IPS-NIHi11 (cell line): ENCODE data around the gene FBXL14.
"Not testable (repeated sequence)": the region's sequence is repeated elsewhere in the genome, so short reads cannot be mapped to it uniquely, and the experiment has no call there.

Experiments
- DNase-seq: peaks from one replicate; pipeline ENCODE4 v3.0.0; 2012; ENCODE audit warnings: mixed read lengths, low spot score

The FBXL14 gene

DNA sequence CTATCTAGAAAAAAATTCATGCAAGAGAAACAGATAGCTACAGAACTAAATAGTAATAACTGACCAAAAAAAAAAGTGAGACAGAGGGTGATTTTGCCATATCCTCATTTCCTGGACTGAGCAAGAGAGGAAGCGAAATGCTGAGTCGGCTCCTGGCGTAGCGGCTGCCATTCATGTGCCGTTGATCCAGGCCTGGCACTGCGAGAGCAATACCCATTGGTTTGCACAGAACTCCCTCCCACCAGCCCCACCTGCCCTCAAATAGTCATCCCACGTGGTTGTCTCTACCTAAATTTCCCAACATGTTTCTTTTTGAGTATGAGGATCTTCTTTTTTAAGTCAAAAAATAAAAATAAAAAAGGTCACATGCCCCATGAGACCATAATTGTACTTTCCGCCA lies 25.2 kb upstream of the FBXL14 start:
- DNase-seq = no peak

- DNase-seq = no peak
These were observed 24.8 kb upstream of the FBXL14 start for GRCh38 chr12:1619159-1619558.

DNA sequence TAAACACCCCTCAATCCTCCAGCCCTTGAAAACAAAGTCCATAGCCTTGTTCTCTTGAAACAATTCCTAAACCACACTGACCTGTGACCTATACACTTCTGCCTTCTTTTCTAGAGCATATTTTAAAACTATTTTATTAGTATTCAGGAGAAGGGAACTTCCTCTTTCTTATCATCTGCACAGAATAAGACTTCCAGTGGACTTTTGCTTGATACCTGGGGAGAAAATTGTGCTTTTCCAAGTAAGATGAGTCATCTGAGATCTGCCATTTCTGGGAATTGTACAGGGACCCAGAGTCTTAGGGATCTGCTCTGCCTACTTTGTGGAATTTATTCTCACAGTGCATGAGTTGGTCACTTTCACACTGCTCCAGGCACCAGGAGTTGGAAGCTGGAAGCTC lies 24.1 kb upstream of the FBXL14 start:
- DNase-seq = no peak

DNA sequence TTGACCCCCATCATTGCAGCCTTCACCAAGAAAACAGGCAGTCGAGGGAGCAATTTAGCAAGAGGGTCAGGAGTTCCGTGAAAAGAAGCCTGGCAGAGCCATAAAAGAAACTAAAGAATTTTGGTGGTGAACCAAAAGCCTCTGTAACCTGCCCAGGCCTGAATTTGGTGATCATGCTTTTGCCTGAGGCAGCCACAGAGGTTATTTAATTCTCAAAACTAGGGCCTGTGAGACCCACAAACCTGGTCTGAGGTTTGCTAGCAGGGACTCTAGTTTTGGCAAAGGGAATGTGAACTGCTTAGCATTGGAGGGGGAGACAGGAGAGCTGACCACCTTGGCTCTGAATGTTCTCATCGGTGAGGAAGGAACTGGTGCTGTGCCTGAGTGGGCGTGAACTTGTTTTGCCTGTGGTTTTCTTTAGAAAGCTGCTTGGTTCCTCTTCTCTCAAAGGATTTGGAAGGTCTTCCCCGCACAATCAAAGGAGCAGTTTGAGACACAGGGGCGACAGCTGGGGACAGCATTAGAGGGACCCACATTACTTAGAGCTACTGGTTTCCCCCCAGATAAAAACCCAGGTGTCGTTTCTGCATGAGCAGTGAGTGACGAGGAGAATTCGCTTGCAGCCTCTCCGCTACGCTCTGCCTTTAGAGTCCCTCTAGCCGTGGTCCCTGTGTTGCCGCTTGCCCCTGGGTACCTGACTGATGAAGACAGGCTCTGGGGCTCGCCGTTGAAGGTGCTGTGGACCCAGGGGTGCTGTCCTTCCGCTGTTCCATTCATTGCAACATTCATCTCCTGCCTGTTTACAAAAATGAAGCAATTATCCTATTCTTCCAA lies 22.1 kb upstream of the FBXL14 start:
- no peak for DNase-seq

GRCh38 chr12:1614360-1614759 lies 20.0 kb upstream of the FBXL14 start:
- no peak for DNase-seq

DNA sequence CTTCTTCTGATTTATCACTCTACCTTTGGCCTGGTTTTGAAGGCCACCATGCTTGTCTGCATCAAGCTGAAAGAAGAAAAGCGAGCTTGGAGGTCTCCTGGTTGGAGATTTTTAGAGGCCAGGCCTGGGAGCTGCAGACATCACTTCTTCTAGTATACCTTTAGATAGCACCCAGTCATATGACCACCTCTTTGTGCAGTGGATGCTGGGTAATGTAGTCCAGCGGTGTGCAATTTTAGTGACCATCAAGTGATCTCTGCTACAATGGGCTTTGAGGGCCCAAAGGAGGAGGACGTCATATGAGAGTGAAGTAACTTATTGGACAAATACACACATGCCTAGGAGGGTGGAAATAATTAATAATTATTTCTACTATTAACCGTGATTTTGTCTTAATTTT lies 19.5 kb upstream of the FBXL14 start:
- DNase-seq = no peak

GRCh38 chr12:1611803-1612572 lies 17.6 kb upstream of the FBXL14 start:
- no peak for DNase-seq

DNA sequence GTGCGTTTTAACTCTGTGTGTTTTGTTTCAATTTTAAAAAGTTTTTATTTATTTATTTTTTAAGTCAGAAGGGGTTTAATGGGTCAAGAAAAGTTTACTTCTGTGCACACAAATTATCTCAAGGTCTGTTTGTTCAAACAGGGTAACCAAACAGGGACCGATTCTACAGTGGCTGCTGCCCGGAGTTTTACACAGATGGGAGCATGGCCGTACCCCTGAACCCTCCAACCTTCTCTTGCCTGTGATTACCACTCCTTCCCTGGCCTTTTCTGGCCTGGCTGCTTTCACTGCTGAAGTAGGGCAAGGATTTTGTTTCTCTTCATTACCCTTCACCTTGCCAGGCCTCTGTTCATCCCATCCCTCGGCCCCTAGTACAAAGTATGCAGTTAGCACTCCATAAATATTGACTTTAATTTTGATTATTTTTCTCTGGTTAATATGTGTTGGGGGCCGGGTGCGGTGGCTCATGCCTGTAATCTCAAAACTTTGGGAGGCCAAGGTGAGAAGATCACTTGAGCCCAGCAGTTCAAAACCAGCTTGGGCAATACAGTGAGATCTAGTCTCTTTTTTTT lies 15.8 kb upstream of the FBXL14 start:
- no peak for DNase-seq

DNA sequence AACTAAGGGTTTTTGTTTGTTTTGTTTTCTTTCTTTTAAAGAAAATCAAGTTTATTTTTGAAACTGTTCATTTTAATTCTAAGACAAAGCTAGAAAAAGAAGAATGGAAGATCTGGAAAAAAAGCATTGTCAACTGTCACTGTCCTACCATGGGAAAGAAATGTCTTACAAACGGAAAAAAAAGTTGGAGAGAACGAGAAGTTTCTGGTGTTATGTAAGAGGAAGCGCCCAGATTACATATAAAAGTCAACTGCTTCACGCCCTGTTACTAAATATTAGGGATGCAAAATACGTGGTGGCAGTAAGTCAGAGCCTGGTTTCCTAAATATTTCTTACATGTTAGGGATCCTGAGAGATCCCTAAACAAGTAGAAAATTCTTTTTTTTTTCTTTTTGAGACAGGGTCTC lies 14.3 kb upstream of the FBXL14 start:
- no peak for DNase-seq

- no peak for DNase-seq
These were observed 13.7 kb upstream of the FBXL14 start for GRCh38 chr12:1607940-1608712.

GRCh38 chr12:1606021-1606622 lies 11.7 kb upstream of the FBXL14 start:
- peak; percentile 66 for DNase-seq

DNA sequence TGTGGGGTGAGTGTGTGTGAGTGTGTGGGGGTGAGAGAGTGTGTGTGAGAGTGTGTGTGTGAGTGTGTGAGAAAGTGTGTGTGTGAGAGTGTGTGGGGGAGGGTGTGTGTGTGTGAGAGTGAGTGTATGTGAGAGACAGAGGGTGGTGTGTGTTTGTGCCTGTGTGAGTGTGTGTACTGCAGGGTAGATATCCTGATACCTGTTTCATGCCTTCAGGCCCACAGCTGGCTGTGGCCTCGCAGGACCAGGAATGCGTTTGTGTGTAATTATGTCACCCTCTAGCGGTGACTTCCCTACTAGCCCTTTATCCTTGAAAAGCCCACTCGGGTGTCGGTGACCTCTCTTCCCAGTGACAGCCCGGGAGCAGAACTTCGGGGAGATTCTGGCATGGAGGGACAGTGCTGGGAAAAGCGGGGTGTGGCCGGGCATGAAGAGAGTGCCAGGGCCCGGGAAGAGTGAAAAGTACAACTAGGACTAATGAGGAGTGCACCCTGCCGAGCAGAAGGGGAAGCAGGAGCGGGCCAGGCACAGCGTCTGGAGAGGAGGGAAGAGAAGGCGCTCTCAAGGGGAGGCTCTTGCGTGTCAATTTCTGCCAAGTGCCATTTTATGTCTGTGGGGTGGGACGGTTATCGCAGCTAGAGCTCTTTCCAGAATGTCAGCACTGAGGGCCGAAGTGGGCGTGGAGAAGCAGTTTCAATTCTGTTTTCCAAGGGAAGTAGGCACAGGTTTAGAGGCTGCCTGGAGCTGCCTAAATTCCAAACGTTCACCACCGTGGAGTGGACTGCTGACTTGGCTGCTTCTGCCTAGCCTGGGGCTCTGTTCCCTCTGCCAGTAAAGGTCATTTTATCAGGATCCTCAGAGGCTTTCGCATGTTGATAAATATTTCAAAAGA lies 11.0 kb upstream of the FBXL14 start:
- peak; percentile 75 for DNase-seq

- no peak for DNase-seq
These were observed 10.1 kb upstream of the FBXL14 start for GRCh38 chr12:1604464-1604863.

- DNase-seq = no peak
These were observed 9.1 kb upstream of the FBXL14 start for GRCh38 chr12:1603269-1603993.

GRCh38 chr12:1602706-1603105 lies 8.3 kb upstream of the FBXL14 start:
- not testable (repeated sequence) for DNase-seq

GRCh38 chr12:1598757-1599156 lies 4.4 kb upstream of the FBXL14 start:
- DNase-seq = no peak

- DNase-seq = no peak
These were observed 1.4 kb upstream of the FBXL14 start for GRCh38 chr12:1595690-1596347.

- DNase-seq = no peak
These were observed 713 bp upstream of the FBXL14 start for GRCh38 chr12:1595026-1595561.

GRCh38 chr12:1594006-1594260 lies 448 bp downstream of the FBXL14 start:
- DNase-seq = peak; percentile 74
